HG02885 (cell line): ENCODE results near the gene USP33.
"Not testable (repeated sequence)": the region's sequence is repeated elsewhere in the genome, so short reads cannot be mapped to it uniquely, and the experiment has no call there.

Experiments
- ATAC-seq: cut with Tn5 transposase; IDR thresholded peaks from one replicate; pipeline ENCODE4 v1.9.1; 2021; ENCODE audit warnings: mild to moderate bottlenecking; ENCODE audit not compliant: unreplicated experiment, poor library complexity

The USP33 gene

DNA sequence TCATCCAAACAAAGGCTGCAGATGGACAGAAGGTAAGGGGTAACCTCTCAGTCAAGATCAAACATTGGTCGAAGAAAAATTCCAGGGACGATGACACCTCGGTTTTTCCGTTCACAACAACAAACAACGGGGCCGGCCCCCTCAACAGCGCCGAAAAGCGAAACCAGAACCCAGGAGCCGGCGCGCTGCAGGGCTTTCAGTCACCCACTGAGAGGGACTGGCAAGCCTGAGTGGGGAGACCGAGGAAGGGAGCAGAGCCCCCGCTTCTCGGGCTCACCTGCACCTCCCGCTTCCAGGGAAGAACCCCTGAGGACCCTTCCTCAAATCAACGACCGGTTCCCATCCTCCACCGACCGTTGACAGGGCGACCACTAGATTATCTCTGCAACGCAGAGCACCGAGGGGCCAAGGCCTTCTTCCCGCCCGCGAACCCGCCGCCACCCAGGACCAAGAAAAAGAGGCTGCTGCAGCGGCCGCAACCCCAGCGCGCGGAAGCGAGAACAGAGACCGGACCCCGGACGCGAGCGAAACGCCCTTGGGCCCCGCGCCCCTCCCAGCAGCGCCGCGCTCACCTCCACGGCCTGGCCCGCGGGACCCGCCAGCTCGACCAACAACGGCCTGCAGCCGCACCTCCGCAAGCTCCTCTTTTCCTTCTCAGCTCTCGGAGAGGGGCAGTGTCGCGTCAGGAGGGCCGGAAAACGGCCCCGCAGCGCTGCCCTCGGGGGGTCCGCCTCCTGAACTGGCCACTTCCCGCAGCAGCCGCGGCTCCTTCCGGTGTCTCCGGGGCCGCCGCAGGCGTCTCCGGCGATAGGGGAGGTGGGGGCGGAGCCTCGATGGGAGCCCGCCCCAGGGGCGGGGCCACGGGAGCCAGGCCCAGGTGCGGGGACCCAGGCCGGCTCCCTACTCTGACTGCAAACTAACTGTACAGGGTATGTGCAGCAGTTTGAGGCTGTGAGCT lies at the start of gene USP33:
TSS of gene USP33 (minus strand) at position 782 of the 958 bp plus-strand sequence. CDS start 18,155 bp downstream, outside the sequence.
- peak; percentile 95 for ATAC-seq

DNA sequence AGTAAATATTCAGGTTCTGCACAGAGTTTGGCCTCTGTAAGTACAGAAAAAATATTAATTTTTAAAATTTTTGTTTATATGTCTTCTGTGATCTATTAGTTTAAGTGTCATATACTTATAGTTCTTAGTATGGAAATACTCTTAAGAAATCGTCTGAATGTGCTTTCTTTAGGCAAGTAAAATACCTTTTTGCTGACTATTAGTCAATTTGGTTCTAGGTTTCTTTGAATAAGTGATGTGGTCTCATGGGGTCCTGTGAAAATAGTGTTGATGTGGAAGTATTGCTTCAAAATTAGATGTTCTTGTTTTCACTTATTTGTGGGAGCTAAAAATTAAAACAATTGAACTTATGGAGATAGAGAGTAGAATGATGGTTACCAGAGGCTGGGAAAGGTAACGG lies 43.7 kb upstream of the USP33 start:
- no peak for ATAC-seq

DNA sequence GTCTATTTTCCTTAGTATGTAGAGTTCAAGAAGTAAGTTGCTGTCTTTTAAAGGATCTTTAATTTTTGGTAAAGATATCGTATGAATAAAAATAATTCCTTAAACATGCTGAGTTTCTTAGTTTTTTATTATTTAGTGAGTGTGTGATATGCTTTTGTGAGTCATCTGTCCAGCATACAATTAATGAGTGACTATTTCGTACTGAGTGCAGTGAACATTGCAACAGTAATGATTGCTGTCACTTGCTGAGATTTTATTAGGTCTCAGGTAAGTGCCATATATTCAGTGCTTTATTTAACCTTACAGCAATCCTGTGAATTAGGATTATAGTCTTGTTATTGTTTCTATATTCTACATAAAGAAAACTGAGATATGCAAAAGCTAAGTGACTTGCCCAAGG lies 42.4 kb upstream of the USP33 start:
- ATAC-seq: no peak

DNA sequence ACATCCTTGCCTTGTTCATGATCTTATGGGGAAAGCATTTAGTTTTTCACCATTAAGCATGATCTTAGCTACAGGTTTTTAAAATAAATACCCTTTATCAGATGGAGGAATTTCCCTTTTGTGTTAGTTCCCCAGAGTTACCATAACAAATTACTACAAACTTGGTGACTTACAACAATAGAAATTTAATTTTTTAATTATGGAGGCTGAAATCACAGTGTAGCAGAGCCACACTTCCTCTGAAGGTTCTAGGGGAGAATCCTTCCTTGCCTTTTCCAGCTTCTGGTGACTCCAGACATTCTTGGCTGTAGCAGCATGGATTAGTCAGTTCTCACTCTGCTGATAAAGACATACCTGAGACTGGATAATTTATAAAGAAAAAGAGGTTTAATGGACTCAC lies 38.3 kb upstream of the USP33 start:
- ATAC-seq: no peak

DNA sequence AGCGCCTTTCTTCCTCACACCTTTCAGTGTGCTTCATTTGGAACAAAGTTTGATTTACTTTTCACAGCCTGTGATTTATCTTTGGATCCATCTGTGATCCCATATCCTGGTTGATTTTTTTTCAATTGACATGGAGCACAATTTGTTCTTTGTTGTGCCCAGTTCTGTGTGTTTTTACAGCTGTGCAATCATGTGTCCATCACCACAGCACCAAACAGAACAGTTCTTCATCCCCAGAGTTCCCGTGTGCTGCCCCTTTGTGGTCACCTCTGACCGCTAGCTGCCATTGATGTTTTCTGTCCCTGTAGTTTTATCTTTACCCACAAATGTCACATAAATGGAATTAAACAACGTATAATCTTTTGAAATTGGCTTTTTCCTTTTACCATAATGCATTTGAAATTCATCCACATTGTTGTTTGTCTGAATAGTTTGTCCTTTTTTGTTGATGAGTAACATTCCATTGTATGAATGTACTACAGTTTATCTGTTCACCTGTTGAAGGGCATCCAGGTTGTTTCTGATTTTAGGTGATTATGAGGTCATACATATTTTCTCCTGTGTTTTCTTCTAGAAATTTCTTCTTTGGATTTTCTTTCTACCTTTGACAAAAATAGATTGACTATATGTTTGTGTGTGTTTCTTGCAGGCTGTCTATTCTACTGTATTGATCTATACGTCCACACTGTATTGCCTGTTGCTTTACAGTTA lies 37.2 kb upstream of the USP33 start:
- ATAC-seq: no peak

DNA sequence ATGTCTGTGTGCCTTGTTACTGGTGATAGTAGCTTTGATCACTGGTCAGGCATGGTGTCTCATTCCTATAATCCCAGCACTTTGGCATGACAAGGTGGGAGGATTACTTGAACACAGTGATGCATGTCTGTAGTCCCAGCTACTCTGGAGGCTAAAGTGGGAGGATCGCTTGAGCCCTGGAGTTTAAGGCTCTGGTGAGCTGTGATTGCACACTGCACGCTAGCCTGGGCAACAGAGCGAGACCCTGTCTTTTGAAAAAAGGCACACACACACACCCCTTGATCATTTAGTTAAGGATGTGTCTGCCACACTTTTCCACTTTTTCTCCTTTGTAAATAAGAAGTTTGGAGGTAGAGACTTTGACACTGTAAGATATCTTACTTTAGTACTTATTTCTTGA lies 34.9 kb upstream of the USP33 start:
- ATAC-seq: no peak

DNA sequence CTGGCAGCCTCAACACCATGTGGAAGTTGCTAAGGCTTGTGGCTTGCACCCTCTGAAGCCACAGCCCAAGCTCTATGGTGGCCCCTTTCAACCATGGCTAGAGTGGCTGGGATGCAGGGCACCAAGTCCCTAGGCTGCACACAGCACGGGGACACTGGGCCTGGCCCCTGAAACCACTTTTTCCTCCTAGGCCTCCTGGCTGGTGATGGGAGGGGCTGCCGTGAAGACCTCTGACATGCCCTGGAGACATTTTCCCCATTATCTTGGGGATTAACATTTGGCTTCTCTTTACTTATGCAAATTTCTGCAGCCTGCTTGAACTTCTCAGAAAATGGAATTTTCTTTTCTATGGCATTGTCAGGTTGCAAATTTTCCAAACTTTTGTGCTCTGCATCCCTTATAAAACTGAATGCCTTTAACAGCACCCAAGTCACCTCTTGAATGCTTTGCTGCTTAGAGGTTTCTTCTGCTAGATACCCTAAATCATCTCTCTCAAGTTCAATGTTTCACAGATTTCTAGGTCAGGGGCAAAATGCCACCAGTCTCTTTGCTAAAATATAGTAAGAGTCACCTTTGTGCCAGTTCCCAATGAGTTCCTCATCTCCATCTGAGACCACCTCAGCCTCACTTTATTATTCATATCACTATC lies 26.6 kb upstream of the USP33 start:
- ATAC-seq: not testable (repeated sequence)

DNA sequence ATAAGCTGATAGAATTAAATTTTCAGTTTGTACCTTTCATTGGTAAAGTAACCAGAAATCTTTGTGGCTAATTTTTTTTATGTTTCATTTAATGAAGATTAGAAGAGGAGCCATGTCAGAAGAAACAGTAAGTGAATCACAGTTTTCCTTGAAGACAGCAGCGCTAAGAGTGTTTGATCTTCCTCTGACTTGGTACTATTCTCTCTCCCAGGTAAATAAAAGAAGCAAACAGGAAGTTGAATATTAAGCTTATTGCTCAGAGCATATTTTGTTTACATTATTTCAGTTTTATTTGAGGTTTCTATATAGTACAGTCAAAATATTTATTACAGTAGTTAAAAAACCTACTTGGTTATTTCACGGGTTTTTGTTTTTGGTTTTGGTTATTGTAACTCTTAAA lies 23.5 kb upstream of the USP33 start:
- ATAC-seq: no peak

DNA sequence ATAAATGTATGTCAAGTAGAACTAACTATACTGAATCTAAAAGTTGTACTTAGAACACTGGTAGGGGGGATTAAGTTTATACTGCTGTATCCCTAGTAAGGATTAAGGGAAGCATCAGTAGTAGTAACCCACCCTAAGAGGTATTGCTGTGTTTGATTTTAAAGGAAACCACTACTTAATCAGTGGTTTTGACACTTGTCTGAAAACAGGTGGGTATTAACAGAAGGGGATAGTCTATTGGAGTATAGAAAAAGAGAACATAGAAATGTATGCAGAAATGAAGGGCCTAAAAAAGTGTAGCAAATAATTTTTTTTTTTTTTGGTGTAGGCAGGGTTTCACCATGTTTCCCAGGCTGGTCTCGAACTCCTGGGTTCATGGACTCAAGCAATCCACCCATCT lies 22.0 kb upstream of the USP33 start:
- ATAC-seq: no peak

DNA sequence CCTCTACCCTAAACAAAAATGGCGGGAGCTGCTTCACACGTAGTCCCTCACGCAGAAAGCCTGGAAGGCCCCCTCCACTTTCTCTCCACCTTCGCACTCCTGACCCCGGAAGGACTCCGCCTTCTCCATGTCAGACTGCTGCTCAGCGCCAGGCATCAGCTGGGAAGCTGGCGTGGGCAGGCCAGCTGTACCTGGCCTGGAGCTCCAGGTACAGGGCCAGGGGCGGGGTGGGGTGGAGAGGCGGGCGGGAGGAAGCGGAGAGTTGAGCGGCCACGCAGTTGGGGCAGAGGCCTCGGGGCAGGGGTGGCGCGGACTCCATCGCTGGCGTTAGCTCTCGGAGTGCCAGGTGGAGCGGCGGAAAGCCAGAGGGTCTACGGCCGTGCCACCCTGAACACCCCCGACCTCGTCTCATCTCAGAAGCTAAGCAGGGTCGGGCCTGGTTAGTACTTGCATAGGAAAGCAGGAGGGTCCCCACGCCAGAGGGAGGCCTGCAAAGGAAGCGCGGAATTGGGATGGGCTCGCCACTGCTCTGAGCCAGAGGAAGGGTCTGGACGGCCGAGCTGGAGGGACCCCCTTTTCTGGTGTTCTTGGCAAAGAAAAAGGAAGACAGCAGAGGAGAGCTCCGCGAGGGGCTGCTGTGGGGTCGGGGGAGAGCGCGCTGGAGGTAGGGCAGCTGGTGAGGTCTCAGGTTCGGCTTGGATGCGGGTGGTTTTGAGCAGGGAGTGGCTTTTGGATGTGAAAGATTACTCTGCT lies 20.1 kb upstream of the USP33 start, which contains the start of gene MIGA1:
TSS of gene MIGA1 (plus strand) at position 121 of the 753 bp plus-strand sequence. CDS start 3,604 bp downstream, outside the sequence.
- ATAC-seq: peak; percentile 98

DNA sequence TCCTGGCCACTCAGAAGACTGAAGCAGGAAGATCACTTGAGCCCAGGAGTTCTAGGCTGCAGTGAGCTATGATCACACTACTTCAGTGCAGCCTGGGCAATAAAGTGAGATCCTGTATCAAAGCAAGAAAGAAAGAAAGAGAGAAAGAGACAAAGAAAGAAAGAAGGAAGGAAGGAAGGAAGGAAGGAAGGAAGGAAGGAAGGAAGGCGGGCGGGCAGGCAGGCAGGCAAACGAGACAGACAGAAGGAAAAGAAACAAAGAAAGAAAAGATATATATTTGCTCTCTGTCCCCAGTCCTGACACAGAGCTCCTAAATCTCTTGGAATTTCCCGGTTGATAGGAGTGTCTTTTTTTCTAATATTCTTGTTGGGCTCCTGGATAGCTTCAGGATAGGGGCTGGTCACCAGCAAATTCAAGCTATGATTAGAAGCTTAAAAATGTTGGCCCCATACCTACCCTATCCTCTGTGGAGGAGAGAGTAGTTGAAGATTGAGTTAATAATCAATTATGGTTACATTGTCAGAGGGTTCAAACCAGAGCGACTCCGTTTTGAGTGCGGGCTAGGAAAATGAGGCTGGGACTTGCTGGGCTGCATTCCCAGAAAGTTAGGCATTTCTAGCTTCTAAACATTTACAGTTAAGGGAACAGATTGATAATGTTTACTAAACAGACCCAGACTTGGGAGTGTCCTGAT lies 16.5 kb upstream of the USP33 start:
- ATAC-seq: no peak

DNA sequence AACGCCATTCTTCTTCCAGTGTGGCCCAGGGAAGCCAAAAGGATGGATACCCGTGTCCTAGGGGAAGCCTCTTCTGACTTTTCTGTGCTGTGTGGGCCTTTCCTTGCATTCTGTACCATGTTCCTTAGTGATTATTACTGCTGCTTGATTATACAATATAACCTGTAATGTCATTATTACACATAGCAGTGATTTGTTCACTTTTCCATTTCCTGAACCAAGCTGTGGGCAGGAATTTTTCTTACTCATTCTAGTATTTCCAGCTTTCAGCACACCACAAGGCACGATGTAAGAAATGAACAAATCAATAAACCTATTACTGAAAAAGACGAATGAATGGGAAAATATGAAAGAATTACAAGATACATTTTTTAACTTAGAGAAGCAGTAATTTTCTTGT lies 8.4 kb upstream of the USP33 start:
- no peak for ATAC-seq

DNA sequence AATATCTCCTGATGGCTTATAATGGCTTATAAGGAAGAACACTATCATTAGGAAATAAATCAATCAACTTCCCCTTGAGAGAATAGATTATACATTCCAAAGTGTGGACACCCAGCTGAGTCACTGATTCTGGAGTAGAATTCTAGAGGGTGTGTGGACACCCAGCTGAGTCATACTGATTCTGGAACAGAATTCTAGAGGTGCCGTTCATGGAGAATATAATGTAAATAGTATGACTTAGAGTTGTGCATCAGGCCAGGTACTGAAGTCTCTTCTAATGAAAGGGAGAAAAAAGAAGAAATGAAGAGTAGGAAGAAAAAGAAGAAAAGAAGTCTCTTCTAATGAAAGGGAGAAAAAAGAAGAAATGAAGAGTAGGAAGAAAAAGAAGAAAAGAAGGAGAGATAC lies 2.4 kb upstream of the USP33 start:
- no peak for ATAC-seq

DNA sequence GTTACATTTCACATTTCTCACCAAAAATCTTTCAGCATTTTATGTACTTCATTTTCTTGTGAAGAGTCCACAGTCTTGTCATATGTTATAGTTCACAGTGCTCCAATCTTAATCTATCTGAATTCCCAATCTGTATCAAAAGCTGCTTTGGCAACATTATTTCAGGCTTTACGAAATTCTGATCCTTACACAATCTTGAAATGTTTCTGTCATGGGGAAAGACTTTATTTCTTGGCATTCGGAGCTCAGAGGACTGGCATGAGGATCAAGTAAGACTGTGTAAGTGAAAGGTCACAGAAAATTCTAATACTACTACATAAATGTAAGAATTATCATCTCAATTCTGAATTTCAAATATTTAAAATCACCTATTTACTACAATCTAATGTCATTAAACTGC lies 2.0 kb downstream of the USP33 start:
- no peak for ATAC-seq

DNA sequence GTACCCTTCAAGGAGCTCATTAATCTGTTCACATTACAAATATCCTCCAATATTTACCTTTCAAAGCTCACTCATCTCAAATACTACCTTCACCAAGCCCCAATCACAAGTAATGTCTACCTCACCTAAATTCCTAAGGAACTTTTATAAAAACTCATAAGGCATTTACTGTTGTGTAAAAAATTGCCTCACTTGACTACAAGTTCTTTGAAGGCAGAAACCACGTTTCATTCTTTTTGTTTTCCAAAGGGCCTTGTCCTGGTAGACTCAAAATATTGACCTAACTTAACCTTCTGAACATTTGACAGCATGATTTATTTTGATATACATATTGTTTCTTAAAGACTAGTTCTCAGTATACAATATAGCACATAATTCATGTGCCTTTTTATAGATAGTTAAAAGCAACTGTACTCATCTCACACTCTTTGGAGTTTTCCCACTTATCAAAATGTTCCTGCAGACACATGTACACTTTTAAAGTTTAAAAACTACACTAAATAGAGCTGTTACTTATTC lies 2.5 kb downstream of the USP33 start:
- no peak for ATAC-seq

DNA sequence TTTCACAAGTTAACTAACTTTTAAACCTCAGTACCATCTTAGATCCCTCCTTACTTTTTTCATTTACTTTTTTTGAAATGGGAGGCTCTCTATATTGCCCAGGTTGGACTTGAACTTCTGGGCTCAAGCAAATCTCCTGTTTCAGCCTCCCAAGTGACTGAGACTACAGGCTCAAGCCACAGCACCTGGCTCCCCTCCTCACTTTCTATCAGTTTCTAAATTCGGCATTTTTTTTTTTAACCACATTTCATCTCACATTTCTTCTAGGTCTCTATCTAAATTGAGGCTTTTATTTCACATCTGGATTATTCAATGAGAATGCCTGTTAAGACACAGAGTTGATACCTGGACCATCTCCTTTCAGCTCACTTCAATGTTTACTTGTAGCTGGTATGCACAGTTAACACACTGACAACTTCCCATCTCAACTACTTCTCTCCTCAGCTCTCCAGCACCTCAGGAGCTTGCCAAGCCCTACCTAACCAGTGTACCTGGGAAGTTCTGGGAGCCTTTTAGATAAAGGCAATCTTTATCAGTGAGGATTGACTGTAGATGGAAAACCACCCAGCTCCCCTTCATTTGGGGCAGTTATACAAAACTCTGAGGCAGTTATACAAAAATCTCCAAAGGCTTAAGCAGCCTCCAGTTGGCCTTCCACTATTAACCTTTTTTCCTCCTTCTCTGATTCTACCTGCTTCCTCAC lies 3.4 kb downstream of the USP33 start:
- ATAC-seq: no peak

DNA sequence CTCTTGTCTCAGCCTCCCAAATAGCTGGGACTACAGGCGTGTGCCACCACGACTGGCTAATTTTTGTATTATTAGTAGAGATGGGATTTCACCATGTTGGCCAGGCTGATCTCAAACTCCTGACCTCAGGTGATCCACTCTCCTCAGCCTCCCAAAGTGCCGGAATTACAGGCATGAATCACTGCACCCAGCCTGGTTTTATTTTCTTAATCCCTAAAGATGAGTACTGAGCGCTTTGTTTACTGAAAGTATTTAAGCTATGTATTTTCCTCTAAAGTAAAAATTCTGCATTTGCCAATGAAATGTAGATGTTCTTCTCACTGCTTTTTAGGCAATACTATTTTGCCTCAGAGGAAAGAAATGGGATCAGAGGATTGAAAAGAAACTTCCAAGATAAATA lies 10.2 kb downstream of the USP33 start:
- ATAC-seq: not testable (repeated sequence)

DNA sequence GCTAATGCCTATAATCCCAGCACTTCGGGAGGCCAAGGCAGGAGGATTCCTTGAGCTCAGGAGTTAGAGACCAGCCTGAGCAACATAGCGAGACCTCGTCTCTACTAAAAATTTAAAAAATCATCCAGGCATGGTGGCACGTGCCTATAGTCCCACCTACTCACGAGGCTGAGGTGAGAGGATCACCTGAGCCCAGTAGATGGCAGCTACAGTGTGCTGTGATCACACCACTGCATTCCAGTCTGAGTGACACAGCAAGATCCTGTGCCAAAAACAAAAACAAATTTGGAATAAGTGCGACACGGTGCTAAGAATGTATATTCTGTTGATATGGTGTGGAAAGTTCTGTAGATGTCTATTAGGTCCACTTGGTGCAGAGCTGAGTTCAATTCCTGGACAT lies 15.1 kb downstream of the USP33 start:
- ATAC-seq: no peak
